SK-N-SH (cell line): ENCODE measurements around the gene CLEC4M. TPM values are rescaled to one million over a fixed set of nuclear protein-coding genes. Genes with fewer than 3 reads are reported as not detected.

Source experiments
- CTCF ChIA-PET: fragments of 300-600, 350-600 bp; formaldehyde crosslinking; extraction: SDS; loops from one replicate; lab custom pipeline; 2021; lab: Yijun Ruan, JAX
- POLR2A ChIA-PET: fragments of 350-600 bp; sonication (Branson Sonifier 250); formaldehyde crosslinking; extraction: SDS; loops from one replicate; lab custom pipeline; 2020; ENCODE audit warnings: antibody characterized with exemption, inconsistent platforms; lab: Yijun Ruan, JAX
- DNase-seq: peaks from one replicate; pipeline ENCODE4 v3.0.0; 2012
- H2AFZ ChIP-seq: fragments of 200-600 bp; sonication (generic); 2 replicates; pipeline ENCODE4 v1.8.1; 2016; ENCODE audit warnings: antibody characterized with exemption, mild to moderate bottlenecking, low read depth
- H3F3A ChIP-seq: fragments of 200-600 bp; sonication (generic); replicated peaks from 2 replicates; pipeline ENCODE3; 2016; ENCODE audit warnings: antibody characterized with exemption, mild to moderate bottlenecking; ENCODE audit not compliant: insufficient read depth
- H3K27ac ChIP-seq, 2 experiments: fragments of 200-500 bp in 1 of 2; fragments of 200-600 bp in 1 of 2; sonication (Bioruptor generic) in 1 of 2; sonication (generic), shearing (Covaris generic) in 1 of 2; 2 replicates each; pipeline versions ENCODE4 v1.5.1 to v1.6.1; 2014 to 2016; ENCODE audit warnings: low read depth in 2 of 2, inconsistent platforms in 1 of 2, low read length in 1 of 2, mild to moderate bottlenecking in 1 of 2, mixed read lengths in 1 of 2
- H3K27me3 ChIP-seq: fragments of 200-600 bp; sonication (generic), shearing (Covaris generic); 2 replicates; pipeline ENCODE4 v1.6.1; 2016; ENCODE audit warnings: mixed run types; ENCODE audit not compliant: insufficient read depth
- H3K36me3 ChIP-seq, 2 experiments: fragments of 200-500 bp in 1 of 2; fragments of 200-600 bp in 1 of 2; sonication (Bioruptor generic) in 1 of 2; sonication (generic) in 1 of 2; replicated peaks in 1 of 2; 2 replicates each; pipeline versions ENCODE3 to v1.5.1; 2014 to 2016; ENCODE audit warnings: low read length in 1 of 2, mild to moderate bottlenecking in 1 of 2; ENCODE audit not compliant: insufficient read depth in 2 of 2, control insufficient read depth in 1 of 2
- H3K4me1 ChIP-seq, 2 experiments: fragments of 200-500 bp in 1 of 2; fragments of 200-600 bp in 1 of 2; sonication (Bioruptor generic) in 1 of 2; sonication (generic), shearing (Covaris generic) in 1 of 2; 2 replicates each; pipeline versions ENCODE4 v1.5.1 to v1.6.1; 2014 to 2016; ENCODE audit warnings: low read depth in 1 of 2, low read length in 1 of 2, mixed run types in 1 of 2; ENCODE audit not compliant: insufficient read depth in 2 of 2, control insufficient read depth in 1 of 2
- H3K4me2 ChIP-seq: fragments of 200-600 bp; sonication (generic), shearing (Covaris generic); 2 replicates; pipeline ENCODE4 v1.6.1; 2017; ENCODE audit warnings: mixed run types
- H3K4me3 ChIP-seq, 2 experiments: fragments of 200-500 bp in 1 of 2; fragments of 200-600 bp in 1 of 2; sonication (Bioruptor generic) in 1 of 2; sonication (generic), shearing (Covaris generic) in 1 of 2; 2 replicates each; pipeline versions ENCODE4 v1.5.1 to v1.8.1; 2014 to 2016; ENCODE audit warnings: low read depth in 2 of 2, inconsistent platforms in 1 of 2, low read length in 1 of 2, mild to moderate bottlenecking in 1 of 2, mixed read lengths in 1 of 2, moderate library complexity in 1 of 2
- H3K79me2 ChIP-seq: fragments of 200-600 bp; sonication (generic); 2 replicates; pipeline ENCODE4 v1.8.1; 2017; ENCODE audit warnings: mild to moderate bottlenecking; ENCODE audit not compliant: insufficient read depth
- H3K9ac ChIP-seq: fragments of 200-600 bp; sonication (generic); 2 replicates; pipeline ENCODE4 v1.6.1; 2017; ENCODE audit warnings: mixed run types
- H3K9me2 ChIP-seq: fragments of 200-600 bp; sonication (generic); 2 replicates; pipeline ENCODE4 v1.6.1; 2017; ENCODE audit warnings: mixed run types
- H3K9me3 ChIP-seq: fragments of 200-600 bp; sonication (generic); 2 replicates; pipeline ENCODE4 v1.6.1; 2017; ENCODE audit warnings: mixed run types, mild to moderate bottlenecking, moderate library complexity
- H4K20me1 ChIP-seq: fragments of 200-600 bp; sonication (generic); 2 replicates; pipeline ENCODE4 v1.6.1; 2017; ENCODE audit warnings: mild to moderate bottlenecking, mixed run types; ENCODE audit not compliant: insufficient read depth
- CTCF ChIP-seq: fragments of 200-600 bp; sonication (generic); IDR thresholded peaks from 2 replicates; pipeline ENCODE4 v1.6.1; 2017; ENCODE audit warnings: antibody characterized with exemption, mild to moderate bottlenecking, moderate library complexity
- EP300 ChIP-seq, 2 experiments: IDR thresholded peaks; 2 replicates each; pipeline versions ENCODE4 v1.4.0 to v1.6.1; 2012; ENCODE audit warnings: borderline replicate concordance in 1 of 2, low read depth in 1 of 2, low read length in 1 of 2
- FOSL2 ChIP-seq: IDR thresholded peaks from 2 replicates; pipeline ENCODE4 v1.4.0; 2012; ENCODE audit warnings: low read depth, mild to moderate bottlenecking, moderate library complexity, borderline replicate concordance
- FOXJ3 ChIP-seq: sonication (generic); formaldehyde crosslinking; IDR thresholded peaks from 2 replicates; pipeline ENCODE4 v1.5.1; 2020; ENCODE audit warnings: mild to moderate bottlenecking, missing genetic modification reagents
- GABPA ChIP-seq: IDR thresholded peaks from 2 replicates; pipeline ENCODE4 v1.4.0; 2012; ENCODE audit warnings: low read depth, mild to moderate bottlenecking
- GATA2 ChIP-seq: sonication (generic); formaldehyde crosslinking; IDR thresholded peaks from 2 replicates; pipeline ENCODE4 v1.5.0; 2020; ENCODE audit warnings: mild to moderate bottlenecking, missing genetic modification reagents
- IRF3 ChIP-seq: fragments of 150-350 bp; IDR thresholded peaks from 2 replicates; pipeline ENCODE4 v1.6.1; 2016; ENCODE audit warnings: mild to moderate bottlenecking, low read depth, low read length
- JUND ChIP-seq: IDR thresholded peaks from 2 replicates; pipeline ENCODE4 v1.4.0; 2012
- MAX ChIP-seq: IDR thresholded peaks from 2 replicates; pipeline ENCODE4 v1.4.0; 2012; ENCODE audit warnings: low read depth
- MEF2A ChIP-seq: IDR thresholded peaks from 2 replicates; pipeline ENCODE4 v1.4.0; 2012; ENCODE audit warnings: low read depth, borderline replicate concordance
- MXI1 ChIP-seq: IDR thresholded peaks from 2 replicates; pipeline ENCODE4 v1.6.1; 2012; ENCODE audit warnings: mild to moderate bottlenecking, low read depth, low read length, improper control_type of control experiment
- NFIC ChIP-seq: IDR thresholded peaks from 2 replicates; pipeline ENCODE4 v1.4.0; 2012; ENCODE audit warnings: borderline replicate concordance
- PBX3 ChIP-seq: IDR thresholded peaks from 2 replicates; pipeline ENCODE4; 2012
- POLR2AphosphoS5 ChIP-seq: IDR thresholded peaks from 2 replicates; pipeline ENCODE4 v1.6.1; 2012; ENCODE audit warnings: low read depth, low read length
- RCOR1 ChIP-seq: fragments of 150-350 bp; IDR thresholded peaks from 2 replicates; pipeline ENCODE4 v1.6.1; 2017; ENCODE audit warnings: antibody characterized with exemption, low read length
- RXRA ChIP-seq: IDR thresholded peaks from 2 replicates; pipeline ENCODE4 v1.4.0; 2012; ENCODE audit warnings: low read depth, mild to moderate bottlenecking, borderline replicate concordance
- SMC3 ChIP-seq: IDR thresholded peaks from 2 replicates; pipeline ENCODE4 v1.6.1; 2012; ENCODE audit warnings: low read depth, low read length, improper control_type of control experiment
- TAF1 ChIP-seq: IDR thresholded peaks from 2 replicates; pipeline ENCODE4 v1.6.1; 2012; ENCODE audit warnings: low read depth, mild to moderate bottlenecking, low read length, moderate library complexity, borderline replicate concordance
- TCF12 ChIP-seq: IDR thresholded peaks from 2 replicates; pipeline ENCODE4 v1.4.0; 2012
- TEAD4 ChIP-seq: IDR thresholded peaks from 2 replicates; pipeline ENCODE4 v1.4.0; 2012; ENCODE audit warnings: mild to moderate bottlenecking, borderline replicate concordance; ENCODE audit not compliant: insufficient read depth
- USF1 ChIP-seq: IDR thresholded peaks from 2 replicates; pipeline ENCODE4 v1.4.0; 2012; ENCODE audit warnings: low read depth, borderline replicate concordance
- USF2 ChIP-seq: fragments of 150-350 bp; IDR thresholded peaks from 2 replicates; pipeline ENCODE4 v1.6.1; 2017; ENCODE audit warnings: antibody characterized with exemption, low read length, low read depth, borderline replicate concordance
- WGBS: methylation state at CpG from one replicate; pipeline ENCODE4 v1.1.6; 2017; ENCODE audit warnings: low lambda C conversion rate; 5-methylcytosine and 5-hydroxymethylcytosine counted together
- polyA plus RNA-seq, 3 experiments: library from polyadenylated mRNA; depleted of rRNA; stranded (reverse); fragments of >200 nt; gene quantifications; 2 replicates each; pipeline ENCODE4 v1.2.3, GENCODE V29; 2012

Gene CLEC4M
- polyA plus RNA-seq, 1 of the 3 experiments (the other 2 are of a cell fraction): not detected

- no peak overlapping the region for H3K9ac ChIP-seq
- H3K4me1 ChIP-seq: no peaks in the 10 kb centered on the region
- ChIA-PET POLR2A (no interaction called here), CTCF (no interaction called here)
- WGBS: 0% methylated on average over 2 of the region's 2 CpGs
- no peaks in the 10 kb centered on the region for H3K9me2 ChIP-seq
- TF ChIP-seq FOSL2 (no peak), PBX3 (no peak), POLR2AphosphoS5 (no peak), RXRA (no peak), MXI1 (no peak), TAF1 (no peak), NFIC (no peak), IRF3 (no peak), TEAD4 (no peak), RCOR1 (no peak), JUND (no peak), MEF2A (no peak), GATA2 (CRISPR knock-in tag) (no peak), EP300 (IDR thresholded peaks at IDR 0.05; ENCODE audit: borderline replicate concordance in 1 of 2, low read depth in 1 of 2, low read length in 1 of 2) (no peak), MAX (no peak), GABPA (no peak), TCF12 (no peak)
- no peak for DNase-seq
- no peak overlapping the region for H3K4me2 ChIP-seq
- no peaks in the 10 kb centered on the region for H3K9me3 ChIP-seq
- no peak overlapping the region for H3K4me3 ChIP-seq
- H2AFZ ChIP-seq: no peak overlapping the region
- H3K27ac ChIP-seq: no peak overlapping the region
- H3K79me2 ChIP-seq: no peaks in the 10 kb centered on the region
- H3K27me3 ChIP-seq: peaks cover 18% of the 10 kb centered on the region
- H3K36me3 ChIP-seq: no peaks in the 10 kb centered on the region
- no peaks in the 10 kb centered on the region for H3F3A ChIP-seq
- H4K20me1 ChIP-seq: no peaks in the 10 kb centered on the region
Observed at GRCh38 chr19:7748171-7748570, 14.9 kb upstream of the CLEC4M start.

- H3K79me2 ChIP-seq: no peaks in the 10 kb centered on the region
- no peak for TF ChIP-seq RXRA
- TF ChIP-seq FOXJ3 (CRISPR knock-in tag): no peak
- TF ChIP-seq USF1: no peak
- no peak for TF ChIP-seq SMC3
- TF ChIP-seq CTCF: no peak
- no peak for TF ChIP-seq TEAD4
- no peak for TF ChIP-seq USF2
- POLR2A ChIA-PET: no interaction called here
- H3K27me3 ChIP-seq: peaks cover 12% of the 10 kb centered on the region
- H3K4me3 ChIP-seq: no peak overlapping the region
- 3% methylated on average over 4 of the region's 4 CpGs for WGBS
- no peak overlapping the region for H2AFZ ChIP-seq
- H3K27ac ChIP-seq: no peak overlapping the region
- no peaks in the 10 kb centered on the region for H3F3A ChIP-seq
- H3K9ac ChIP-seq: no peak overlapping the region
- H3K4me1 ChIP-seq: no peaks in the 10 kb centered on the region
- no peaks in the 10 kb centered on the region for H3K9me3 ChIP-seq
- H3K4me2 ChIP-seq: no peak overlapping the region
- no peak for DNase-seq
- H4K20me1 ChIP-seq: no peaks in the 10 kb centered on the region
- CTCF ChIA-PET: no interaction called here
- H3K36me3 ChIP-seq: no peaks in the 10 kb centered on the region
- H3K9me2 ChIP-seq: no peaks in the 10 kb centered on the region
Observed at GRCh38 chr19:7748756-7749155, 14.3 kb upstream of the CLEC4M start.
